Stomach smooth muscle (tissue), 2 donors: ENCODE results near the gene LRRC18.

Experiments used
- H3K27ac ChIP-seq: one replicate; pipeline ENCODE4 v1.7.0; 2013; ENCODE audit warnings: mild to moderate bottlenecking, low read length, inconsistent platforms
- H3K27me3 ChIP-seq, 2 donors: one replicate each; pipeline ENCODE4 v1.7.0; 2013; ENCODE audit warnings: low read length in 2 of 2; ENCODE audit not compliant: insufficient read depth in 2 of 2, control insufficient read depth in 1 of 2
- H3K36me3 ChIP-seq, 2 donors: one replicate each; pipeline ENCODE4 v1.7.0; 2013; ENCODE audit warnings: low read length in 2 of 2; ENCODE audit not compliant: control insufficient read depth in 2 of 2, insufficient read depth in 2 of 2
- H3K4me1 ChIP-seq: one replicate; pipeline ENCODE4 v1.7.0; 2013; ENCODE audit warnings: low read length; ENCODE audit not compliant: control insufficient read depth, insufficient read depth
- H3K4me3 ChIP-seq, 2 donors: one replicate each; pipeline ENCODE4 v1.7.0; 2013; ENCODE audit warnings: low read length in 2 of 2
- H3K9ac ChIP-seq, 2 donors: one replicate each; pipeline ENCODE4 v1.7.0; 2013; ENCODE audit warnings: low read length in 2 of 2, mild to moderate bottlenecking in 1 of 2
- H3K9me3 ChIP-seq, 2 donors: one replicate each; pipeline ENCODE4 v1.7.0; 2013; ENCODE audit warnings: low read length in 2 of 2; ENCODE audit not compliant: control insufficient read depth in 2 of 2
- donor health status: healthy.
- donor health status: Pancreatic carcinoma.

The LRRC18 gene

GRCh38 chr10:48907730-48908129, 31.9 kb downstream of the LRRC18 start:
- H3K27me3 ChIP-seq, result no peaks in the 10 kb centered on the region
- H3K4me3 ChIP-seq, result no peak overlapping the region
- H3K9ac ChIP-seq, result no peak overlapping the region
- H3K4me1 ChIP-seq, result peaks cover 2% of the 10 kb centered on the region
- no peak overlapping the region for H3K27ac ChIP-seq
- no peaks in the 10 kb centered on the region for H3K36me3 ChIP-seq
- H3K9me3 ChIP-seq, result no peaks in the 10 kb centered on the region

DNA sequence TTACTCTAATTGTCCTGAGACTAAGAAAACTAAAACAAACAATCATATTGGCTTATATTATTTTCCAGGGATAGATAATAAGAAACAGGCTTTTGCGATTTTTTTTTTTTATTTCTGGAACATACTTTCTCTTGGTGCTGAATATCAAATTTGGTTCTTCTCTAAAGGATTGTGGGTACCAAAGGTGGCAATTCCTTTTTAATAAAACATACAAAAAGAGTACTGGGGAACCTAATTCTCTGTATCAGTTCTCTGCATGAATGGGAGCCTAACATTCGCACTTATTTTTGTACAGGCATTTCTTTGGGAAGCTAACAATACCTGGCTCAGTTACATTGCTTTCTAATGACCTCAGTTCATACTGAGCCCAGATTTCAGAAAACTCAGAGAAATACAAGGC, 32.8 kb downstream of the LRRC18 start:
- Histone ChIP-seq H3K36me3 (no peaks in the 10 kb centered on the region), H3K4me1 (no peaks in the 10 kb centered on the region), H3K27me3 (no peaks in the 10 kb centered on the region), H3K27ac (no peak overlapping the region), H3K9ac (no peak overlapping the region), H3K9me3 (no peaks in the 10 kb centered on the region), H3K4me3 (no peak overlapping the region)

DNA sequence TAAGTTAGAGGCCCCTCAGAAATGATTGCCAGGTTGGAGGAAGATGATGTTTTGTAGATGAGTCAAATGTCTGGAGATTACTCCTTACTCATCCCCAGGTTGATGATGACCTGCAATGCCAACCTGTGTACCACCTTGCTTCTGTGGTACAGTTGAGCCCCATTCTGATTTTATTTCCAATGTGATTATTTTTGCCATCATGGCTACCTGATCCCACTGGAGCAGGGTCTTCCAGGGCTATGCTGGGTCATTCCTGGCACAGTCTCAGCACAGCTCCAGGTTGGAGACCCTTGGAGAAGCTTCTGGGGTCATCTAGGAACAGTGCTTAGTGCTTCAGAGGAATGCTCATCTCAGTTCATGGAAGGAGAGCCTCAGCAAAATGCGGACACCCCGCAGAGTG, 34.3 kb downstream of the LRRC18 start:
- H3K9ac ChIP-seq, result no peak overlapping the region
- H3K4me3 ChIP-seq, result no peak overlapping the region
- H3K27me3 ChIP-seq, result no peaks in the 10 kb centered on the region

GRCh38 chr10:48904861-48905260, 34.8 kb downstream of the LRRC18 start:
- Histone ChIP-seq H3K4me3 (no peak overlapping the region), H3K4me1 (no peaks in the 10 kb centered on the region), H3K27ac (no peak overlapping the region), H3K27me3 (no peaks in the 10 kb centered on the region), H3K9ac (no peak overlapping the region), H3K9me3 (no peaks in the 10 kb centered on the region), H3K36me3 (no peaks in the 10 kb centered on the region)

More for the DNA sequence above, 34.3 kb downstream of the LRRC18 start:
- H3K36me3 ChIP-seq, result no peaks in the 10 kb centered on the region
- no peak overlapping the region for H3K27ac ChIP-seq
- H3K4me1 ChIP-seq, result no peaks in the 10 kb centered on the region
- H3K9me3 ChIP-seq, result no peaks in the 10 kb centered on the region

DNA sequence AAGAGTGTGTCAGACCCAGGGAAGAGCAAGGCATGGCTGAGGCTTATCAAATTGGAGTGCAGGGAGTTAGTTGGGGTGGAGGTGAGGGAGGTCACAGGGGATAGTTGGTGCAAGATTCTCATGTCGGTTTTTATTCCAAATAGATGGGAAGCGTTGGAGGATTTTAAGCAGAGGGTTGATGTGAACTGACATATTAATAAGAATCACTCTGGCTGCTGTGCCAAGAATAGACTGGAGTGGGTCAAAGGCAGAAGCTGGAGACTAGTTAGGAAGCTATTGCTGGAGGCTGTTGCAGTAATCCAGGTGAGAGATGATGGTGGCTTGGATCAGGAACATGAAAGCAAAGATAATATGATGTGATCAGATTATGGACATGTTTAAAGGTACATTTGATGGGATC, 36.5 kb downstream of the LRRC18 start:
- Histone ChIP-seq H3K27me3 (no peaks in the 10 kb centered on the region), H3K9ac (no peak overlapping the region), H3K27ac (no peak overlapping the region), H3K9me3 (no peaks in the 10 kb centered on the region), H3K4me3 (no peak overlapping the region), H3K36me3 (no peaks in the 10 kb centered on the region), H3K4me1 (no peaks in the 10 kb centered on the region)

DNA sequence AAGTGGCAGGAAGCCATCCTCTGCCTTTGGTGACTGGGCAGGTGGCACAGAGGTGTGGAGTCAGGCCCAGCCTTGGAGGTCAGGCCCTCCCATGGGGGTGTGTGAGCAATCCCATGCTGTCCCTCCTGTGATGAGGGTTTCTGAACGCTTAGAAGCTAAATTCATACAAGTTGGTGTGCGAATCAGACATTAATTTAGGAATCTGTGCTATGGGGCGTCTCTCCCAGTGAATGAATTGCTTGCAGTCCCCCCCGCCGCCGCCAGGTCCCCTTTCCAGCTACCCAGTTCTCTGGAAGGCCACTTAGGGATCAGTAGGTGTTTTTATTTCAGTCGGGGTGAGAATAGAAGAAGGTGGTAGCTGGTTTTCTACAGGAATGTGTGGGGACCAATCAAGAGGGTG, 37.5 kb downstream of the LRRC18 start:
- Histone ChIP-seq H3K36me3 (no peaks in the 10 kb centered on the region), H3K27me3 (no peaks in the 10 kb centered on the region)

DNA sequence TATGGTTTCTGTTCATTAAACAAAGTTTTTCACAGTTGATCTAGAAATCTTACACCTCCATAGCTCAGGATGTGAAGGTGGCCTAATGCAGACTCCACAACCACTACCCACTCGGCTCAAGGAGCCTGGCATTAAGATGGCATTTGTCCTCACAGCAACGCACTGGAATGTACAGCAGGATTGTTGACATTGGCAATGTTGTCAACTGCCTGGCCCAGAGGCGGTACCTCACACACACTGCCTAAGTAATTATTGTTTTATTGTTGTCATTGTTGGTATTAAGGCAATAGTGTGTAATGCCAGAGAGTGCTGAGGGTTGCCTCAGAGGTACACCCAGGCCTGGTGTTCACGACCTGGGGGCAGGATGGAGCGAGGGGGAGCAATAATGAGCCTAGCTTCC, 38.3 kb downstream of the LRRC18 start:
- no peaks in the 10 kb centered on the region for H3K27me3 ChIP-seq
- no peaks in the 10 kb centered on the region for H3K4me1 ChIP-seq
- H3K36me3 ChIP-seq, result no peaks in the 10 kb centered on the region
- H3K4me3 ChIP-seq, result no peak overlapping the region
- no peaks in the 10 kb centered on the region for H3K9me3 ChIP-seq
- H3K9ac ChIP-seq, result no peak overlapping the region
- no peak overlapping the region for H3K27ac ChIP-seq

More for the DNA sequence above, 37.5 kb downstream of the LRRC18 start:
- H3K9ac ChIP-seq, result no peak overlapping the region
- no peaks in the 10 kb centered on the region for H3K9me3 ChIP-seq
- H3K27ac ChIP-seq, result no peak overlapping the region
- no peak overlapping the region for H3K4me3 ChIP-seq
- H3K4me1 ChIP-seq, result no peaks in the 10 kb centered on the region

DNA sequence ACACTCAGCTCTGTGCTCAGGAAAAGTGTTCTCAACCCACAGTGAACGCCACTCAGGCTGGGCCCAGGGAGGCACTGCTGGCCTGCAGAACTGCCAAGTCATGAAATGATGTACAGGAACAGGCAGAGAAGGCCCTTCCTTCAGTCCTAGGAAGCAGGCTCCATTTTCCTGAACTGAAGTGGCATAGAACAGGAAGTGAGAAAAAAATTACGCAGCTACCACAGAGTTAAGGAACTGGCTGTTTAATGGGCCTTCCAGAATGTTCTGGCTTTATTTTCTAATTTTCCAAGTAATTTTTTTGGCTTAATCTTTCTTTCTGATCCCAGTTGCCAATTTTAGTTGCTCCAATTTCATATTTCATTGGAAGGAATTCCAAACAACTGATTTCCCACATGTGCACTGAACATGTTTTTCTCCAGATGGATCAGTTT, 39.3 kb downstream of the LRRC18 start:
- Histone ChIP-seq H3K4me3 (no peak overlapping the region), H3K27me3 (no peaks in the 10 kb centered on the region), H3K9me3 (no peaks in the 10 kb centered on the region), H3K4me1 (no peaks in the 10 kb centered on the region), H3K36me3 (no peaks in the 10 kb centered on the region), H3K27ac (no peak overlapping the region), H3K9ac (no peak overlapping the region)

DNA sequence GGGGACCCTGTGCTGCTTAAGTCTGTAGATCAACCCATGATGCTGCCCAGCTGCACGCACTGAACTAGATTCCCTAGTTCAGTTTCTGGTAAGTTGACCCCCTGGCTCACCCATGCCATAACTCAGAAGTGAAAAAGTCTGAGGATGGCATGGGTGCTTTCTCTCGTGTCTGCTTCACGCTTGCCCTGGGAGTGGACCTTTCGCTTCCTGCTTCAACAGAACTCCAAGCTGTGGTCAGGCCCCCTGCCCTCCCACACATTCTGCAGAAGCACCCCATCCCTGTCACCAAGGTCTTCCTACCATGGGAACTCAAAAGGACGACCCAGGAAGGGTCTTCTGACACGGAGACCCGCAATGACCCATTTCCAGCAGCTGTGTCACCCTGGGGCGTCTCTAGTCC, 39.9 kb downstream of the LRRC18 start:
- no peaks in the 10 kb centered on the region for H3K36me3 ChIP-seq
- no peaks in the 10 kb centered on the region for H3K27me3 ChIP-seq
- no peak overlapping the region for H3K4me3 ChIP-seq
- H3K4me1 ChIP-seq, result no peaks in the 10 kb centered on the region
- H3K9me3 ChIP-seq, result no peaks in the 10 kb centered on the region
- no peak overlapping the region for H3K9ac ChIP-seq
- H3K27ac ChIP-seq, result no peak overlapping the region

- Histone ChIP-seq H3K4me1 (no peaks in the 10 kb centered on the region), H3K27me3 (no peaks in the 10 kb centered on the region), H3K9me3 (no peaks in the 10 kb centered on the region), H3K9ac (no peak overlapping the region), H3K36me3 (no peaks in the 10 kb centered on the region), H3K27ac (no peak overlapping the region), H3K4me3 (no peak overlapping the region)
Measured at GRCh38 chr10:48898426-48898825, 41.2 kb downstream of the LRRC18 start.

DNA sequence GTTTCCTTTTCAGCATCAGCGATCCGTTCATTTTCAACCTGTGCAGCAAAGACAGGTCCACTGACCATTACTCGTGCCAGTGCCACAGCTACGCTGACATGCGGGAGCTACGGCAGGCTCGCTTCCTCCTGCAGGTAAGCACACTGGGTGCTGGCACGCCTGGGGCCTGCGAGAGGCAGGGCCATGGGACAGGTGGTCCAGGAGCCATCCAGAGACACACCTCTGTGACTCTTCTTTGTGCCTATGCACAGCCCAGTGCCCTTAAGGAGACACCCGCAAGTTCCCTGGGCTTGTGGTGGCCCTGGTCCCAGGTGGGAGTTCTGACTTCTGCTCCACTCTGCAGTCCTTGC, 42.2 kb downstream of the LRRC18 start:
- Histone ChIP-seq H3K9me3 (no peaks in the 10 kb centered on the region), H3K27me3 (no peaks in the 10 kb centered on the region), H3K9ac (no peak overlapping the region), H3K36me3 (no peaks in the 10 kb centered on the region), H3K27ac (no peak overlapping the region), H3K4me3 (no peak overlapping the region), H3K4me1 (no peaks in the 10 kb centered on the region)
